Measurements from ENCODE around the gene NPC2. TPM values are rescaled to one million over a fixed set of nuclear protein-coding genes. Genes with fewer than 3 reads are reported as not detected.

The NPC2 gene
- total RNA-seq, 1 experiment from 2014 or later, result 141 TPM

GRCh38 chr14:74474376-74474775, 18.7 kb downstream of the NPC2 start:
- Histone ChIP-seq H3K4me1 (ENCODE audit: control insufficient read depth, insufficient read depth, low read length) (no peaks in the 10 kb centered on the region), H3K9me3 (ENCODE audit: control insufficient read depth, insufficient read depth, low read depth, low read length) (no peaks in the 10 kb centered on the region), H3K36me3 (ENCODE audit: control insufficient read depth, insufficient read depth, low read length) (no peaks in the 10 kb centered on the region), H3K27me3 (ENCODE audit: control insufficient read depth, insufficient read depth, low read length) (no peaks in the 10 kb centered on the region), H3K4me3 (ENCODE audit: low read depth in 2 of 2, low read length in 2 of 2) (no peak overlapping the region), H3K27ac (ENCODE audit: low read length) (no peak overlapping the region)
- CTCF ChIA-PET, result no interaction called here
- TF ChIP-seq TCF7L2 (IDR thresholded peaks at IDR 0.05; ENCODE audit: low read depth, low read length) (no peak), REST (IDR thresholded peaks at IDR 0.05; ENCODE audit: insufficient read depth in 1 of 2, low read depth in 2 of 2, low read length in 1 of 2) (no peak), SIN3A (IDR thresholded peaks at IDR 0.05; ENCODE audit: borderline replicate concordance, insufficient read depth, low read depth, low read length) (no peak), CTCF (IDR thresholded peaks at IDR 0.05) (no peak), POLR2AphosphoS5 (IDR thresholded peaks at IDR 0.05; ENCODE audit: low read depth, low read length) (no peak)
- in situ Hi-C loops (cut with HindIII; ENCODE audit: low pct_unique_long_range_greater_than_20kb, low sequenced_read_pairs), result no loop called here
- intact Hi-C loops (cut with micrococcal nuclease; ENCODE audit: unreplicated experiment), result no loop called here
- DNase-seq (ENCODE audit: low read depth, low spot score) (no peak), ATAC-seq (no peak)
- no TSS peak for BruUV-seq (replicated peaks)
- POLR2A ChIA-PET, result no interaction called here

GRCh38 chr14:74472601-74473000, 20.5 kb downstream of the NPC2 start:
- BruUV-seq (replicated peaks), result no TSS peak
- no peak overlapping the region for H3K4me3 ChIP-seq (ENCODE audit: low read depth in 2 of 2, low read length in 2 of 2)
- ATAC-seq (no peak), DNase-seq (ENCODE audit: low read depth, low spot score) (no peak)
- intact Hi-C loops (cut with micrococcal nuclease; ENCODE audit: unreplicated experiment) (no loop called here), in situ Hi-C loops (cut with HindIII; ENCODE audit: low pct_unique_long_range_greater_than_20kb, low sequenced_read_pairs) (no loop called here)
- TF ChIP-seq SIN3A (IDR thresholded peaks at IDR 0.05; ENCODE audit: borderline replicate concordance, insufficient read depth, low read depth, low read length) (no peak), POLR2AphosphoS5 (IDR thresholded peaks at IDR 0.05; ENCODE audit: low read depth, low read length) (no peak), CTCF (IDR thresholded peaks at IDR 0.05) (no peak), TCF7L2 (IDR thresholded peaks at IDR 0.05; ENCODE audit: low read depth, low read length) (no peak), REST (IDR thresholded peaks at IDR 0.05; ENCODE audit: insufficient read depth in 1 of 2, low read depth in 2 of 2, low read length in 1 of 2) (no peak)
- no peak overlapping the region for H3K27ac ChIP-seq (ENCODE audit: low read length)
- no peaks in the 10 kb centered on the region for H3K4me1 ChIP-seq (ENCODE audit: control insufficient read depth, insufficient read depth, low read length)
- CTCF ChIA-PET, result no interaction called here
- no peaks in the 10 kb centered on the region for H3K9me3 ChIP-seq (ENCODE audit: control insufficient read depth, insufficient read depth, low read depth, low read length)
- H3K27me3 ChIP-seq (ENCODE audit: control insufficient read depth, insufficient read depth, low read length), result no peaks in the 10 kb centered on the region
- POLR2A ChIA-PET, result no interaction called here
- H3K36me3 ChIP-seq (ENCODE audit: control insufficient read depth, insufficient read depth, low read length), result no peaks in the 10 kb centered on the region
